LNCaP clone FGC (cell line): ENCODE results near the gene ASMTL.

Experiments used
- DNase-seq: peaks from one replicate; pipeline ENCODE4 v3.0.0-alpha.2; 2011; ENCODE audit warnings: low read depth
- H3K4me3 ChIP-seq: 2 replicates; pipeline ENCODE4 v1.5.1; 2011; ENCODE audit warnings: mild to moderate bottlenecking, low read depth, low read length, control low read depth
- TF ChIP-seq, protein P1 (sequence below): IDR thresholded peaks from 2 replicates; pipeline ENCODE4 v1.5.1; 2012; ENCODE audit warnings: mild to moderate bottlenecking; ENCODE audit not compliant: control insufficient read depth, insufficient read depth; ENCODE audit errors: extremely low read depth

The ASMTL gene

DNA sequence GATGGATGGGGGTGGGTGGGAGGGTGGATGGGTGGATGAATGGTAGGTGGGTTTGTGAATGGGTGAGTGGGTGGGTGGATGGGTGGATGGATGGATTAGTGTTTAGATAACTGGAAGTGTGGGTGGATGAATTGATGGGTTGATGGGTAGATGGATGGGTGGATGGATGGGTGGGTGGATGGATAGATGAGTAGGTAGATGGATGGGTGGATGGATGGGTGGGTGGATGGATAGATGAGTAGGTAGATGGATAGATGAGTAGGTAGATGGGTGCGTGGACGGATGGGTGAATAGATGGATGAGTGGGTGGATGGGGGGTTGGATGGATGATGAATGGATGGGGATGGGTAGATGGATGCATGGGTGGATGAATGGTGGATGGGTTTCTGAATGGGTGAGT, 20.3 kb upstream of the ASMTL start:
- no peak overlapping the region for H3K4me3 ChIP-seq
- TF ChIP-seq, protein P1, sequence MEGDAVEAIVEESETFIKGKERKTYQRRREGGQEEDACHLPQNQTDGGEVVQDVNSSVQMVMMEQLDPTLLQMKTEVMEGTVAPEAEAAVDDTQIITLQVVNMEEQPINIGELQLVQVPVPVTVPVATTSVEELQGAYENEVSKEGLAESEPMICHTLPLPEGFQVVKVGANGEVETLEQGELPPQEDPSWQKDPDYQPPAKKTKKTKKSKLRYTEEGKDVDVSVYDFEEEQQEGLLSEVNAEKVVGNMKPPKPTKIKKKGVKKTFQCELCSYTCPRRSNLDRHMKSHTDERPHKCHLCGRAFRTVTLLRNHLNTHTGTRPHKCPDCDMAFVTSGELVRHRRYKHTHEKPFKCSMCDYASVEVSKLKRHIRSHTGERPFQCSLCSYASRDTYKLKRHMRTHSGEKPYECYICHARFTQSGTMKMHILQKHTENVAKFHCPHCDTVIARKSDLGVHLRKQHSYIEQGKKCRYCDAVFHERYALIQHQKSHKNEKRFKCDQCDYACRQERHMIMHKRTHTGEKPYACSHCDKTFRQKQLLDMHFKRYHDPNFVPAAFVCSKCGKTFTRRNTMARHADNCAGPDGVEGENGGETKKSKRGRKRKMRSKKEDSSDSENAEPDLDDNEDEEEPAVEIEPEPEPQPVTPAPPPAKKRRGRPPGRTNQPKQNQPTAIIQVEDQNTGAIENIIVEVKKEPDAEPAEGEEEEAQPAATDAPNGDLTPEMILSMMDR = no peak
- no peak for DNase-seq

DNA sequence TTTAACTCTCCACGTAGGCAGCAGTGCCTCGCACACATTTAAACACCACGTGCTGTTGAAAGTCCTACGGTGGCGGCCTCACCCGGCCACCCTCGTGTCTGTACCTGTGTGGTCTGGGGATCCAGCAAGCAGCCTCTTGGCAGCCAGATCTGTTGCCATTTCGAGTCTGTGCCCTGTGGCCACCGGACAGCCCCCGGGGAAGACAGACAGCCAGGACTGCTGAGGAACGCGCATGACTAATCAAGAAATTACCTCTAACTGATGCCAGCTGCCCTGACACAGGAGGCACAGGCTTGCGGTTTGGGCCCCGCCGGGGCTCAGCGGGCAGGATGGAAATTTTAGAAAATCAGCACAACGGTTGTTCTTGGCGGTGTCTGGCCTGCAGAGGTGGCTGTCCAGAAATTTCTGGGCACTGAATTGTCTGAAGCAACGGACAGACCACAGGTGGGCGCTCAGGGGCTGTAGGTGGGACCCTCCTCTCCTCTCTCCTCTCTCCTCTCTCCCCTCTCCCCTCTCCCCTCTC, 15.6 kb upstream of the ASMTL start:
- TF ChIP-seq, protein P1 = no peak
- H3K4me3 ChIP-seq = no peak overlapping the region
- no peak for DNase-seq

DNA sequence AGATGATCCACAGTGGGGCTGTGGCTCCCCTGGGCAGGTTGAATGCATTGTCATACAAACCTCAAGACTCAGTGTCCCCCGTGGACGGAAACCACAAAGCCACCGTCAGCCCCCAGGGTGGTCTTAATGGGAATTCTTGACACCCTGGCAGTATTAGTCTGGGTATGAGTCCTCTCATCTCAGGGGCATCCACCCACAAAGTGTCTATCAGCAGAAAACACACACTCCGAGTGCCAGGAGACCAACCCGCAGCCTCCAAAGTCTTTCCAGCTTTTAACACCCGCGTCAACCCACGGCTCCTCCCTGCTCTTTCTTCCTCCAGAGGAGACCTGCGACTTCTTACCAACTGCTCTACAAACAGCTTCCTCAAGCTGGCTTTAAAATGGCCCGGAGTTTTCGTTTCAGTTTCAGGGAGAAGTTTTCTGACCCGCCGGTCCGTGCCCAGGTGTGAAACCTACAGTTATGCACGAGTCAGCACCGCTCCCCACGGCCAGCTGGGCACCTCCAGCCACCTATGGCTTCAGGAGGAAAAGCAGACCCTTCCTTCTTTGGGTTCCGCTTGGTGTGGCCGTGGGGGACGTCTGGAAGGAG, 14.4 kb upstream of the ASMTL start:
- TF ChIP-seq, protein P1 = no peak
- no peak for DNase-seq
- no peak overlapping the region for H3K4me3 ChIP-seq

DNA sequence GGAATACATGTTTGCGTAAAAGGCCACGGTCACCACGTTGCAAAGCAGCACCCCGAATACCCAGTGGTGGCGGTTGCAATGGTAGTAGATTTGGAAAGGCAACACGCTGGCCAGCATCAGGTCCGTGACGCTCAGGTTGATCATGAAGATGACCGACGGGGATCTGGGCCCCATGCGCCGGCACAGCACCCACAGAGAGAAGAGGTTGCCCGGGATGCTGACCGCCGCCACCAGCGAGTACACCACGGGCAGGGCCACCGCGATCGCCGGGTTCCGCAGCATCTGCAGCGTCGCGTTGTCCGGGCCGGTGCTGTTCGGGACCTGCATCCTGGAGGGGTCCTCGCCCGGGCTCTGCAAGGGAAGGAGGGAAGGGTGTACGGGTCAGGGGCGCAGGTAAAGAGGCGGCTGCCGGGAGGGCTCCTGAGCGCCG, 13.5 kb upstream of the ASMTL start:
- no peak for DNase-seq
- H3K4me3 ChIP-seq = no peak overlapping the region
- TF ChIP-seq, protein P1 = no peak

DNA sequence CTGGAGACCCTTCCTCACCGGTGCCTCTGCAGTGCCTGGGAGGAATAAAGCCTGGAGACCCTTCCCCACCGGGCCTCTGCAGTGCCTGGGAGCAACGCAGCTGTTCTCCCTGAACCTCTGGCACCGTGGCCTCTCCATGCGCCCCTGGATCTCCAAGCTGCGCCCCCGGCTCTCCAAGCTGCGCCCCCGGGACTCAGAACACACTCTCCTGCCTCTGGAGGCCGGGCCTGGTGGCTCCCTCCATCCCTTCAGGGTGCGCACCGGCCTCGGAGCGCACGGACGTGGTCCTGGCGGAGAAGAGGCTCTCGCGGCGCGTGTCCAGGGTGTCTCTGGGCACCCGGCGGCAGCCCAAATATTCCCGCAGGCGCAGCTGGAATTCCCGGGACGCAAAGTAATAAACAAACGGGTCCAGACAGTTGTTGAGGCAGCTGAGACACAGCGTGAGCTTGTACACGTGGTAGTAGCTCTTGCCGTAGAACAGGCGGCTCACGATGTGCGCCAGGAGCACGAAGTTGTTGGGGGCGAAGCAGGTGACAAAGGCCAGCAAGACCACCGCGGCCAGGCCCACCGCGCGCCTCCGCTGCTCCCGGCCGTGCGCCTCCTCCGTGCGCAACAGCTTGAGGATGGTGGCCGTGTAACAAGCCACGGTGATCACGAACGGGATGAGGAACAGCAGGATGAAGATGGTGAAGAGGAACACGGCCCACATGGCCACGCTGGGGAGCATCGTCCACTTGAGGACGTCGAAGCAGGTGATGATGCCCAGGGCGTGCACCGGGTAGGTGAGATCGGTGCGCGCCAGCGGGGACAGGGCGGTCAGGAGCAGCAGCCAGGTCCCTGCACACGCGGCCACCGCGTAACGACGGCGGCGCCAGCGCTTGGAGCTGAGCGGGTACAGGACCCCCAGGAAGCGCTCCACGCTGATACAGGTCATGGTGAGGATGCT, 12.8 kb upstream of the ASMTL start:
- no peak overlapping the region for H3K4me3 ChIP-seq
- TF ChIP-seq, protein P1 = no peak
- DNase-seq = no peak

DNA sequence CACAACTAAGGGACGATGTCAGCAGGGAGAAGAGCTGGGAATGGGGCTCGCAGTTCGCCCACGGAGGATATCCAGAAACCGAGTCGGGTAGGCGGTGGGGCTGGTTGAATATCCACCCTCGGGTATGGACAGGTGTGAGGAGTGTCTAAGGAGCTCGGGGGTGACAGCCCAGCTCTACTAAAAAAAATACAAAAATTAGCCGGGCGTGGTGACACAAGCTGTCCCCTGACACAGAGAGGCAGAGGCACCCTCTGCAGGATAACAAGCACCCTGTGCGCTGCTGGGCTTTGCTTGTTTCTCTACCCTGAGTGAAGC, 12.2 kb upstream of the ASMTL start:
- no peak overlapping the region for H3K4me3 ChIP-seq
- TF ChIP-seq, protein P1 = no peak
- no peak for DNase-seq
